GM21447 (cell line): ENCODE measurements around the gene SLC7A11.

Source experiments
- ATAC-seq: cut with Tn5 transposase; IDR thresholded peaks from one replicate; pipeline ENCODE4 v1.9.1; 2021; ENCODE audit not compliant: unreplicated experiment

SLC7A11 gene

GRCh38 chr4:138242076-138242833 is at the start of gene SLC7A11:
Gene SLC7A11 (minus strand): TSS chr4:138242349. CDS start chr4:138242069, 280 bp downstream.
- ATAC-seq: peak; percentile 97

- ATAC-seq: no peak
Measured at GRCh38 chr4:138291431-138291830, 49.3 kb upstream of the SLC7A11 start.

- no peak for ATAC-seq
Measured at GRCh38 chr4:138290805-138291204, 48.7 kb upstream of the SLC7A11 start.

- ATAC-seq: no peak
Measured at GRCh38 chr4:138279286-138279685, 37.1 kb upstream of the SLC7A11 start.

- no peak for ATAC-seq
Measured at GRCh38 chr4:138277133-138277532, 35.0 kb upstream of the SLC7A11 start.

GRCh38 chr4:138275963-138276621 is 33.9 kb upstream of the SLC7A11 start:
- ATAC-seq: no peak

- ATAC-seq: no peak
Measured at GRCh38 chr4:138275216-138275615, 33.1 kb upstream of the SLC7A11 start.

- ATAC-seq: no peak
Measured at GRCh38 chr4:138269175-138269574, 27.0 kb upstream of the SLC7A11 start.

GRCh38 chr4:138267835-138268234 is 25.7 kb upstream of the SLC7A11 start:
- ATAC-seq: no peak

- ATAC-seq: no peak
Measured at GRCh38 chr4:138266948-138267347, 24.8 kb upstream of the SLC7A11 start.

- ATAC-seq: no peak
Measured at GRCh38 chr4:138263247-138263816, 21.2 kb upstream of the SLC7A11 start.

- no peak for ATAC-seq
Measured at GRCh38 chr4:138262469-138262868, 20.3 kb upstream of the SLC7A11 start.

GRCh38 chr4:138262030-138262429 is 19.9 kb upstream of the SLC7A11 start:
- no peak for ATAC-seq

GRCh38 chr4:138259824-138260223 is 17.7 kb upstream of the SLC7A11 start:
- ATAC-seq: no peak

GRCh38 chr4:138259271-138259670 is 17.1 kb upstream of the SLC7A11 start:
- ATAC-seq: no peak

- no peak for ATAC-seq
Measured at GRCh38 chr4:138256608-138257007, 14.5 kb upstream of the SLC7A11 start.

GRCh38 chr4:138255917-138256597 is 13.9 kb upstream of the SLC7A11 start:
- no peak for ATAC-seq

GRCh38 chr4:138252551-138252950 is 10.4 kb upstream of the SLC7A11 start:
- ATAC-seq: no peak

GRCh38 chr4:138251938-138252337 is 9.8 kb upstream of the SLC7A11 start:
- ATAC-seq: no peak

- ATAC-seq: no peak
Measured at GRCh38 chr4:138249132-138249531, 7.0 kb upstream of the SLC7A11 start.

- ATAC-seq: no peak
Measured at GRCh38 chr4:138248058-138248457, 5.9 kb upstream of the SLC7A11 start.

GRCh38 chr4:138247643-138248042 is 5.5 kb upstream of the SLC7A11 start:
- ATAC-seq: no peak
